B cell (primary cell): ENCODE data around the gene PGLYRP1. TPM values are rescaled to one million over a fixed set of nuclear protein-coding genes. Genes with fewer than 3 reads are reported as not detected.

Experiments used
- ATAC-seq: fragments of 200-7000 bp; cut with Tn5 transposase; one replicate; pipeline ENCODE4 v1.10.0; 2021; ENCODE audit warnings: low read depth, mild to moderate bottlenecking, moderate number of reproducible peaks, moderate library complexity
- CTCF ChIA-PET: fragments of 350-600 bp; sonication (Branson Sonifier 250); formaldehyde crosslinking; loops from one replicate; lab custom pipeline; 2021; ENCODE audit warnings: antibody characterized with exemption, inconsistent platforms; lab: Charles Lee
- POLR2A ChIA-PET: fragments of 350-600 bp; sonication (Branson Sonifier 250); formaldehyde crosslinking; loops from one replicate; lab custom pipeline; 2021; ENCODE audit warnings: antibody characterized with exemption; lab: Charles Lee
- DNase-seq: peaks from one replicate; pipeline ENCODE4 v3.0.0; 2013
- H2AFZ ChIP-seq: 2 replicates; pipeline ENCODE4 v1.6.1; 2012; ENCODE audit warnings: mild to moderate bottlenecking, low read depth, low read length; ENCODE audit not compliant: insufficient read depth, poor library complexity, severe bottlenecking
- H3K27ac ChIP-seq, 2 donors: 1 replicate in 1 of 2; 2 replicates in 1 of 2; pipeline ENCODE4 v1.5.1; 2012 to 2013; ENCODE audit warnings: low read length in 2 of 2, mild to moderate bottlenecking in 2 of 2, moderate library complexity in 1 of 2
- H3K27me3 ChIP-seq, 4 experiments: fragments of 200-600 bp in 1 of 4; sonication (generic) in 1 of 4; replicated peaks in 1 of 4; 1 replicate in 2 of 4; 2 replicates in 2 of 4; pipeline versions ENCODE4 v1.6.1 to v1.7.0; 2013 to 2016; ENCODE audit warnings: low read length in 3 of 4, mild to moderate bottlenecking in 2 of 4, mixed read lengths in 1 of 4, moderate library complexity in 1 of 4; ENCODE audit not compliant: insufficient read depth in 4 of 4, control insufficient read depth in 3 of 4; ENCODE audit errors: control extremely low read depth in 1 of 4
- H3K36me3 ChIP-seq, 2 experiments: replicated peaks in 1 of 2; 1 replicate in 1 of 2; 2 replicates in 1 of 2; pipeline versions ENCODE4 v1.6.1 to v1.7.1; 2013; ENCODE audit warnings: low read length in 1 of 2; ENCODE audit not compliant: insufficient read depth in 2 of 2, control insufficient read depth in 1 of 2; ENCODE audit errors: control extremely low read depth in 1 of 2, extremely low read depth in 1 of 2
- H3K4me1 ChIP-seq, 2 donors: fragments of 200-600 bp in 1 of 2; sonication (generic) in 1 of 2; 1 replicate in 1 of 2; 2 replicates in 1 of 2; pipeline versions ENCODE4 v1.5.1 to v1.6.1; 2013 to 2017; ENCODE audit warnings: low read length in 2 of 2; ENCODE audit not compliant: control insufficient read depth in 2 of 2, insufficient read depth in 2 of 2
- H3K4me2 ChIP-seq: replicated peaks from 2 replicates; pipeline ENCODE3; 2012; ENCODE audit warnings: mild to moderate bottlenecking, low read depth, low read length; ENCODE audit not compliant: poor library complexity, severe bottlenecking
- H3K4me3 ChIP-seq, 5 experiments: fragments of 200-600 bp in 1 of 5; sonication (generic) in 1 of 5; 1 replicate in 3 of 5; 2 replicates in 2 of 5; pipeline versions ENCODE4 v1.5.1 to v1.7.0; 2011 to 2016; ENCODE audit warnings: low read length in 4 of 5, mild to moderate bottlenecking in 4 of 5, low read depth in 2 of 5, control low read depth in 1 of 5, moderate library complexity in 1 of 5; ENCODE audit not compliant: insufficient read depth in 1 of 5; ENCODE audit errors: control extremely low read depth in 1 of 5, extremely low read depth in 1 of 5
- H3K79me2 ChIP-seq: fragments of 200-600 bp; sonication (generic); one replicate; pipeline ENCODE4 v1.6.0; 2016; ENCODE audit warnings: low read length; ENCODE audit not compliant: control insufficient read depth, insufficient read depth
- H3K9ac ChIP-seq: fragments of 200-600 bp; sonication (generic); 2 replicates; pipeline ENCODE4 v1.6.1; 2017; ENCODE audit warnings: mild to moderate bottlenecking, low read length, moderate library complexity
- H3K9me3 ChIP-seq, 3 donors: one replicate each; pipeline versions ENCODE4 v1.6.1 to v1.7.1; 2013; ENCODE audit warnings: low read length in 2 of 3; ENCODE audit not compliant: control insufficient read depth in 2 of 3, insufficient read depth in 1 of 3; ENCODE audit errors: control extremely low read depth in 1 of 3
- H4K20me1 ChIP-seq: 2 replicates; pipeline ENCODE4 v1.6.0; 2012; ENCODE audit warnings: mild to moderate bottlenecking, low read length; ENCODE audit not compliant: insufficient read depth, control insufficient read depth, poor library complexity, severe bottlenecking
- H3K27ac Mint-ChIP-seq: one replicate; pipeline ENCODE4 v1.8.0; 2021; ENCODE audit warnings: mixed read lengths
- H3K27me3 Mint-ChIP-seq: one replicate; pipeline ENCODE4 v1.8.0; 2021; ENCODE audit warnings: mixed read lengths
- H3K4me1 Mint-ChIP-seq: one replicate; pipeline ENCODE4 v1.8.0; 2021; ENCODE audit warnings: mixed read lengths
- H3K4me3 Mint-ChIP-seq: one replicate; pipeline ENCODE4 v1.8.0; 2021; ENCODE audit warnings: mixed read lengths
- H3K9me3 Mint-ChIP-seq: one replicate; pipeline ENCODE4 v1.8.0; 2022; ENCODE audit warnings: mixed read lengths; ENCODE audit not compliant: insufficient read depth
- EZH2 ChIP-seq: IDR thresholded peaks from 2 replicates; pipeline ENCODE4 v1.6.1; 2012; ENCODE audit warnings: borderline replicate concordance, low read depth, mild to moderate bottlenecking, moderate library complexity, low read length; ENCODE audit not compliant: insufficient read depth, poor library complexity, severe bottlenecking
- WGBS: methylation state at CpG from one replicate; pipeline ENCODE4 v1.1.5; 2013; ENCODE audit warnings: missing lambda C conversion rate; ENCODE audit not compliant: insufficient coverage; 5-methylcytosine and 5-hydroxymethylcytosine counted together
- intact Hi-C: fragments of 100-400 bp; cut with micrococcal nuclease; formaldehyde crosslinking; loops from one replicate; pipeline ENCODE4 v1.10.0; 2022
- polyA plus RNA-seq: library from polyadenylated mRNA; depleted of rRNA; stranded (reverse); fragments of >200 nt; gene quantifications from 2 replicates; pipeline ENCODE4 v1.2.3, GENCODE V29; 2012
- total RNA-seq, 2 donors: library from RNA; stranded (reverse); fragments of 120-200 nt in 1 of 2; gene quantifications; 1 replicate in 1 of 2; 2 replicates in 1 of 2; pipeline versions ENCODE4 v1.2.3 to v1.2.4, GENCODE V29; 2013 to 2022
- TF ChIP-seq, protein P1 (sequence below): fragments of 200-600 bp; IDR thresholded peaks from one replicate; pipeline ENCODE4 v1.8.0; 2022; ENCODE audit warnings: antibody characterized with exemption, mild to moderate bottlenecking

The PGLYRP1 gene
- total and polyA plus RNA-seq, 2 donors (not counting 1 experiment from before 2014, with no cell fraction given): not detected

DNA sequence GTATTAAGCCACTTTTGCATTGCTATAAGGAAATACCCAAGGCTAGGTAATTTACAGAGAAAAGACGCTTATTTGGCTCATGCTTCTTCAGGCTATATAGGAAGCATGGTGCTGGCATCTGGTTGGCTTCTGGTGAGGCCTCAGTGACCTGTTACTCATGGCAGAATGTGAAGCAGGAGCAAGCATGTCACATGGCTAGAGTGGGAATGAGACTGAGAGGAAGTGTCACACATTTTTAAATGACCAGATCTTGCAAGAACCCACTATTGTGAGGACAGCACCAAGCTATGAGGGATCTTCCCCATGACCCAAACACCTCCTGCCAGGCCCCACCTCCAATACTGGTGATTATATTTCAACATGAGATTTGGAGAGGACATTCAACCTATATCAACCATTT is 43.6 kb upstream of the PGLYRP1 start:
- CTCF ChIA-PET: no interaction called here
- POLR2A ChIA-PET: no interaction called here
- DNase-seq (no peak), ATAC-seq (no peak)
- Histone ChIP-seq H3K27ac (no peak overlapping the region), H3K4me3 (no peak overlapping the region), H3K4me2 (no peak overlapping the region), H4K20me1 (no peaks in the 10 kb centered on the region), H3K27me3 (peaks cover 0 to 37% (median 5%) of the 10 kb centered on the region in 4 experiments), H3K9ac (no peak overlapping the region), H3K9me3 (peaks cover under 1 to 5% (median 1%) of the 10 kb centered on the region in 3 donors), H3K4me1 (no peaks in the 10 kb centered on the region), H3K36me3 (no peaks in the 10 kb centered on the region), H3K79me2 (no peaks in the 10 kb centered on the region), H2AFZ (no peak overlapping the region)
- intact Hi-C loops: no loop called here
- H3K9me3 Mint-ChIP-seq: peaks cover 2% of the 10 kb centered on the region
- H3K4me3 Mint-ChIP-seq: no peak overlapping the region
- TF ChIP-seq, protein P1, sequence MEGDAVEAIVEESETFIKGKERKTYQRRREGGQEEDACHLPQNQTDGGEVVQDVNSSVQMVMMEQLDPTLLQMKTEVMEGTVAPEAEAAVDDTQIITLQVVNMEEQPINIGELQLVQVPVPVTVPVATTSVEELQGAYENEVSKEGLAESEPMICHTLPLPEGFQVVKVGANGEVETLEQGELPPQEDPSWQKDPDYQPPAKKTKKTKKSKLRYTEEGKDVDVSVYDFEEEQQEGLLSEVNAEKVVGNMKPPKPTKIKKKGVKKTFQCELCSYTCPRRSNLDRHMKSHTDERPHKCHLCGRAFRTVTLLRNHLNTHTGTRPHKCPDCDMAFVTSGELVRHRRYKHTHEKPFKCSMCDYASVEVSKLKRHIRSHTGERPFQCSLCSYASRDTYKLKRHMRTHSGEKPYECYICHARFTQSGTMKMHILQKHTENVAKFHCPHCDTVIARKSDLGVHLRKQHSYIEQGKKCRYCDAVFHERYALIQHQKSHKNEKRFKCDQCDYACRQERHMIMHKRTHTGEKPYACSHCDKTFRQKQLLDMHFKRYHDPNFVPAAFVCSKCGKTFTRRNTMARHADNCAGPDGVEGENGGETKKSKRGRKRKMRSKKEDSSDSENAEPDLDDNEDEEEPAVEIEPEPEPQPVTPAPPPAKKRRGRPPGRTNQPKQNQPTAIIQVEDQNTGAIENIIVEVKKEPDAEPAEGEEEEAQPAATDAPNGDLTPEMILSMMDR: no peak
- no peak for TF ChIP-seq EZH2
- no peaks in the 10 kb centered on the region for H3K4me1 Mint-ChIP-seq
- H3K27ac Mint-ChIP-seq: no peak overlapping the region
- H3K27me3 Mint-ChIP-seq: peaks cover 67% of the 10 kb centered on the region
- WGBS: 60% methylated on average over 1 of the region's 1 CpG

DNA sequence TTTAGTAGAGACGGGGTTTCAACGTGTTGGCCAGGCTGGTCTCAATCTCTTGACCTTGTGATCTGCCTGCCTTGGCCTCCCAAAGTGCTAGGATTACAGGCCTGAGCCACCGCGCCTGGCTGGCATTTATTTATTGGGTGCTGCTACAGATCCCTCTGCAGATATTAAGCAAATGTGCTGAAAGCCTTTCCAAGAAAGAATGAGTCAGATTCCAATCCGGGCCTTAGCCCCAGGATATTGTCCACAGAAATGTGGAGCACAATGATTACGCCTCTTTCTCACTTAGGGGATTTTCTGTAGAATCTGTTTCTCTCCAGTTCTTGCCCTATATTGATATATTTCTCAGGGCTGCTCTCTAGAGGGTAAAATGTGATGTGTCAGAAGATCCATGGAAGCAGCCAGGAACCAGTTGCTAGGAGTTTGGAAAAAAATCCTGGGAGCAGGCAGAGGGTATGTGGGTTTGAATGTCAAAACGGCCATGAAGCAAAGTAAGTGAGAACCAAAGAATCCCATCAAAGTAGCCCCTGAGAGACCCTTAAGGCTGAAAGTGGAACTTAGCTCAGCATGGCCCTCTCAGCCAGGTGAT is 42.7 kb upstream of the PGLYRP1 start:
- H3K27ac Mint-ChIP-seq: no peak overlapping the region
- Histone ChIP-seq H3K27ac (no peak overlapping the region), H3K36me3 (no peaks in the 10 kb centered on the region), H3K4me3 (no peak overlapping the region), H4K20me1 (no peaks in the 10 kb centered on the region), H3K9me3 (peaks cover 1 to 8% (median 2%) of the 10 kb centered on the region in 3 donors), H3K79me2 (no peaks in the 10 kb centered on the region), H2AFZ (no peak overlapping the region), H3K4me2 (no peak overlapping the region), H3K9ac (no peak overlapping the region), H3K27me3 (peaks cover 0 to 32% (median 3%) of the 10 kb centered on the region in 4 experiments), H3K4me1 (no peaks in the 10 kb centered on the region)
- H3K4me3 Mint-ChIP-seq: no peak overlapping the region
- DNase-seq: no peak
- intact Hi-C loops: no loop called here
- ATAC-seq: no peak
- WGBS: 66% methylated on average over 5 of the region's 7 CpGs
- peaks cover 60% of the 10 kb centered on the region for H3K27me3 Mint-ChIP-seq
- no peak for TF ChIP-seq EZH2
- TF ChIP-seq, protein P1: no peak
- CTCF ChIA-PET: no interaction called here
- H3K9me3 Mint-ChIP-seq: peaks cover 2% of the 10 kb centered on the region
- POLR2A ChIA-PET: no interaction called here
- H3K4me1 Mint-ChIP-seq: no peaks in the 10 kb centered on the region
